Pons (tissue), 1 donor: Measurements from ENCODE around the gene ISY1.
A peak's percentile ranks its signal among the peaks of the same experiment; 100 is the strongest.
"Not testable (repeated sequence)": the region's sequence is repeated elsewhere in the genome, so short reads cannot be mapped to it uniquely, and the experiment has no call there.

Experiments
- DNase-seq: peaks from one replicate; pipeline ENCODE4 v3.0.0-alpha.2; 2016; ENCODE audit warnings: low spot score

ISY1 gene

DNA sequence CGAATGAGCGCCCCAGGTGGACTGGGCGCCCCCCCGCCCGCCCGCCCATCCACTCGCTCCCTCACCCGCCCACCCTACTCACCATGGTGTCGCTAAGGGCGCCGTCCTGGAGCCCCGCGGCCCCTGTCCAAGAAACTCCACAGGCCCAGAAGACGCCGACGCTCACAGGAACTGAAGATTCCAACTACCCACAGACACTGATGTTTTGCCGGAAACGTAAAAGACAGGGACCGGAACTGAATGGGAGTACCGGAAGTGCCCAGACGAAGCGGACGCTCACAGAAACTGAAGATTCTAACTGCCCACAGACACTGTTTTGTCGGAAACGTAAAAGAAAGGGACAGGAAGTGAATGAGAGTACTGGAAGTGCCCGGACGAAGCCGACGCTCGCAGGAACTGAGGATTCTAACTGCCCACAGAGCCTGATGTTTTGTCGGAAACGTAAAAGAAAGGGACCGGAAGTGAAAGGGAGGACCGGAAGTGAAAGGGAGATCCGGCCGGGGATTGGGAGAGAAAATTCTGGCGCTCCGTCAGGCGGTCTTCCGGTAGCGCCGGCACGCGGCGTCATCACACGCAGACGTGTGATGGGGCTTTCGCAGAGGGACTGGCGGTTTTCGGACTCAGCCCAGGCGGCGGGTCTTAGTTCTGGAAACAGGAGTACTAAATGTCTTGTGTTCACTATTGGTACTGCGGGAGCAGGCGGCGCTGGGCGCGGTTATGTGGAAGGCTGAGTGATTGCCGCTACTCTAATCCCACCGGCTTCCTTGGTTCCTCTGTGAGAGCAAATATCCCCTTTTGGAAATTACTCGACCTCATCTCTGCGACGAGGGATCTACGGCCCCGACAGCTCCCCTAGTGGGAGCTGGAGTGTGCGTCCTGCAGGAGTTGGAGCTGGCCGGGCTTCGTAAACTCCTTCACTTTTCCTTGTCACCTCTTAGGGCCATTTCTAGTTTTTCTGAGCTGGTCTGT lies at the start of gene ISY1:
Gene ISY1 (minus strand): TSS at position 173 of the 969 bp plus-strand sequence. CDS start 88 bp downstream, at position 85.
- peak; percentile 96 for DNase-seq

- DNase-seq = peak; percentile 61
Measured at GRCh38 chr3:129207479-129207878, 46.6 kb upstream of the ISY1 start.

GRCh38 chr3:129205109-129205832 lies 44.4 kb upstream of the ISY1 start:
- DNase-seq = no peak

GRCh38 chr3:129204473-129204872 lies 43.6 kb upstream of the ISY1 start:
- no peak for DNase-seq

GRCh38 chr3:129199366-129199765 lies 38.5 kb upstream of the ISY1 start:
- no peak for DNase-seq

GRCh38 chr3:129197321-129197720 lies 36.5 kb upstream of the ISY1 start:
- no peak for DNase-seq

DNA sequence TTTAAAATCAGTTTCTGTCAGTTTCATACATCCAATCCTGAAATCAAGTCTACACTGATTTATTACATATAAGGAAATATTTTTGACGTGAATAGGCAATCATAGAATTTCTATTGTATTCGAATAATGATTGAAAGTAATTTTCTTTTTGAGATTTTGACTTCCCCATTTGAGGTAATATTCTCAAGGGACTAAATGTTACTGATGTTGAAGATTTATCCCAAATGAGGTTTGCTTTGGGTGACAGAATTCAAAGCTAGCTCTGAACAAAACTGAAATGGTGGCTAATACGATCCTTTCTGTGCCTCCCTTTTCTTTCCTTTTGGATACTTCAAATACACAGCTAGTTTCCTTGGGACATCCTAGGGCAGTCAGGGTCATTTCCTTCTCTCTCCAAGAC lies 35.7 kb upstream of the ISY1 start:
- DNase-seq = no peak

DNA sequence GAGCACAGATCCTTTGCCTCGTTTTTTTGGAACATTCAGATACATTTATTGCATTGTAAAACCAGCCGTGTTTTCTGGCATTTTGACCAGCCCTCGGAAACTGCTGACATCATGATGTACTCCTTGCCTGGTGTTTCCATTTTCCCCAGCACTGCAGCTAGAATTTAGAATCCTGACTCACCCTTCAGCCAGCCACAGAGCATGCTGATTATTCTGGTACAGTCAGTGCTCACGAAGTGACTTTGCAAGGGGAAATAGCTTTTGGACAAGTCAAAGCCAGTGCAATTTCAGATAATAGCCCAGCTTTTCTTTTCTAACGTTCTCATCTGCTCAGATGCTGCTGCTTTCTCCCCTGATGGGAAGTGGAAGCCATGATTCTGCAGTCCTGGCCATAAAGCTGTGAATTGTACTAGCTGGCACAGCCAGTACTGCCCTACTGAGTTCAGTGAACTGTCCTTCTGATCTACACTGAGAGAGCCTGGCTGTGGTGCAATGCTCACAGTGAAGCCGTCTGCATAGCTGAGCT lies 34.9 kb upstream of the ISY1 start:
- peak; percentile 91 for DNase-seq

DNA sequence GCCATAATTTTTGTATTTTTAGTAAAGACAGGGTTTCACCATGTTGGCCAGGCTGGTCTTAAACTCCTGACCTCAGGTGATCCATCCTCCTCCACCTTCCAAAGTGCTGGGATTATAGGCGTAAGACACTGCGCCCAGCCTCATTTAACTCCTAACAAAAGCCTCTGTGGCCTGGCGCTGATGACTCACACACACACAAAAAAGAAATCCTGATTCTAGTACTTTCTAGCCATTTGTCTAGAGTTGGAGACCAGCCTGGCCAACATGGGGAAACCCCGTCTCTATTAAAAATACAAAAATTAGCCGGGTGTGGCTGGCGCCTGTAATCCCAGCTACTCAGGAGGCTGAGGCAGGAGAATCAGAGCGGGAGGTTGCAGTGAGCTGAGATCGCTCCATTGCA lies 28.9 kb upstream of the ISY1 start:
- not testable (repeated sequence) for DNase-seq

- DNase-seq = no peak
Measured at GRCh38 chr3:129187857-129188256, 27.0 kb upstream of the ISY1 start.

DNA sequence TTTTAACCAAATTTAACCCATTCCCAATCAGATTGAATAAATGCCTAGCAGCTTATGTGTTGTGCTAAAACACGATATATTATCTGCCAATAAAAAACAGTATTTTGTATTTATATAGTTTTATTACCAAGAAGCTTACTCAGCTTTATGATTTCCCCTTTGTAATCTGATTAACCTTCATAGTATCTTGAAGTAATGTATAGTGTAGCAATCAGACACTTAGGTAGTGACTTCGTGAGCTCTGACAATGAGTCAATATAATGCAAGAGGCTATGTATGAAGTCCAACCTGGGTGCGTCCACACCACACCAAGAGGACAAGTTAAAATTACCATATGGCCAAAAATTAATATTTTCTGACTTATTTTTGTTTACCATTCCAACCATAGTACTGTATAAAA lies 24.9 kb upstream of the ISY1 start:
- DNase-seq = no peak

DNA sequence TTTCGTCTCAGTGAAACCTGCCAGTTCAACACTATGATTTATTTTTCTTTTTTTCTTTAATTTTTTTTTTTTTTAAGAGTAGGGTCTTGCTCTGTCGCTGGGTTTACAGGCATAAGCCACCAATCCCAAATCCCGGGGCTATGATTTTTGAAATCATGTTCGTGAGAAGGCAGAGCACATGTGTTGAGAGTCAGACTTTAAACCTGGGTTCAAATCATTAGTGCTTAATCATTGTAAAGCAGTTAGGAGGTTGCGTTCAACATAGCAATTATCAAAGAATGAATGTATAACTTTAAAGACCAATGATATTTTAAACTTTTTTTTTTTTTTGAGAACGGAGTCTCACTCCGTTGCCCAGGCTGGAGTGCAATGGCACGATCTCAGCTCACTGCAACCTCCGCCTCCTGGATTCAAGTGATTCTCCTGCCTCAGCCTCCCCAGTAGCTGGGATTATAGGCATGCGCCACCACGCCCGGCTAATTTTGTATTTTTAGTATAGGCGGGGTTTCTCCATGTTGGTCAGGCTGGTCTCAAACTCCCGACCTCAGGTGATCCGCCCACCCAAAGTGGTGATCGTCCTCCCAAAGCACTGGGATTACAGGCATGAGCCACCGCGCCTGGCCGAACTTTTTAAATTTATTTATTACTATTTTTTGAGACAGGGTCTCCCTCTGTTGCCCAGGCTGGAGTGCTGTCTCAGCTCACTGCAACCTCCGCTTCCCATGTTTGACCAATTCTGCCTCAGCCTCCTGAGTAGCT lies 24.1 kb upstream of the ISY1 start:
- DNase-seq = not testable (repeated sequence)

DNA sequence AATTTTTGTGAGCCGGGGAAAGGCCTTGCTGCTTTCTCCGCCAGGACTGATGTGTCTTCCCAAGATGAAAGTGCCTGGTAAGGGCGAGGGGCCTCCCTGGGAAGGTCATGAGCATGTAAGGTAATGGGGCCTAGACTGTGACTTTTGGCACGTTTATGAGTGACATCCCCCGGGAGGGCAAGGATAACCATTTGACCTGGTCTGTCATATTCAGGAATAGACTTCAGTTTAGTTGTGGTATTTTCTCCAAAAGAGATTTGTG lies 23.5 kb upstream of the ISY1 start:
- peak; percentile 41 for DNase-seq

DNA sequence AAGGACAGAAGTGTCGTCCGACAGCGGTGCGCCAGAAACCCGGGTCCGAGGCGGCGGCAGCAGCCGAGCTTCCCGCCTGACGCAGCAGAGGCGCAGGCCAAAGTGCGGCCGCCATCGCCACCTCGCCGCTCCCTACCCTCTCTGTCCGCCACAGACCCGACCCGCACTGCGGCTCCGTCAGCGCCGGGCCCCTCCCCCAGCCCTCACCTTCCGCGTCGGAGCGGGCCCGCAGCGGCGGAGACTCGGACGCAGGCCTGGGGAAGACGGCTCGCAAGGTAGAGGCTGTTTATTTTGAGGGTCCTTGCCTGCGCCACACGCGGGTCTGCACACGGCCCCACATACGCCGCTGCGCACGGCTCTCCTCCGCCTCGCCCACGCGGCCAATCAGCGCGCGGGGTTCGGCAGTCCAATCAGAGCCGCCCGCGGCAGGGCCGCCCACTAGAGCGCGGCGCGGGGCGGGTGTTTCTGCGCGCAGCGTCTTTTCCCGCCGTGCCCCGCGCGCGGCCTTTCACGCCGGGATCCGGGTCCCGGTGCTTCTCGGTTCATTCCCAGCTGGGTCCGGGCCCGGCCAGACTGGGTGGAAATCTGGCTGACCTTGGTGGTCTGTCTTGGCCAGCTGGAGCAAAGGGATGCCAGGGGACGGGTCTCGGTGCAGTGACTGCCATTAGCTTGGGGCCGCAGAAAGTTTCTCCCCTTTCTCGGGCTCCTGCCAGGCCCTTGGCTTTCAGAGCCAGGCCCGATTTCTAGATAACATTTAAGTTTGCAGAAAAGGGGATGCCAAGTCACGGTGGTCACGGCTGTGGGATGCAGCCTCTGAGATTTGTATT lies 22.9 kb upstream of the ISY1 start, which contains the start of gene CNBP:
Gene CNBP (minus strand): TSS at position 328 of the 827 bp plus-strand sequence. CDS start 12,139 bp downstream, outside the sequence.
- peak; percentile 92 for DNase-seq

GRCh38 chr3:129182390-129183185 lies 21.7 kb upstream of the ISY1 start:
- no peak for DNase-seq

GRCh38 chr3:129181819-129182218 lies 21.0 kb upstream of the ISY1 start:
- no peak for DNase-seq

DNA sequence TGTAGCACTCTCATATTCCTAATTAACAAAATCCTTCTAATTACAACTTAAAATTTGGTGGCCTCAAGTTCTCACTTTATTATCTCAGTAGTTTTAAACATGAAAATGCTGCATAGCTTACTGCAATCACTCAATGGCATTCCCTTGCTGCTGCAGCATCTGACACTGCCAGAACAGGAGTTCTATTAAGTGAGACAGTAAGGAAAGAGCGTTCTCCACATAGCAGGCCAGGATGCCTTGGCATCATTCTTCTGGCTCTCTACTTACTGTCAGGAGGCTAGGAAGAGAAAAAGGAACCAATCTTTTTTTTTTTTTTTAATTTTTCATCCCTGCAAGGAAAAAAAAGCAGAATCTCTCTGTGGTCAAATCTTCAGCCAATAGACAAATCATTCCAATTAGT lies 19.6 kb upstream of the ISY1 start:
- DNase-seq = no peak

DNA sequence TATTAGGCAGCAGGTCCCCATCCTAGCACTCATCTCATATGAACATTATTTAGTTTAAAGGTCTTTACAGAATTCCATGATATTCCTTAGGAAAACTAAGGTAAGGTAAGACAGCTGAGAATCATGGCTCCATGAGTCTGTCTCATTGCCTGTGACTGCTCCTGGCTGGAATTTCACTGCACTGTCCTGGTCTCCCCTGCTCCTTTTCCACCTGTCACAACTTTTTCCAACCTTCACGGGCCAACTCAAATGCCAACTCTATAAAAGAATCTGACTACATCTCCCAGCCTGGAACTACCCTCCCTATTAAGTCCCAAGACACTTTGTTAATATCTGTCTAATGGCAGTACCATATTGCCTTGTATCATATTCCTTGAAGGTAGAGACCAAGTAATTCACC lies 15.2 kb upstream of the ISY1 start:
- no peak for DNase-seq

- DNase-seq = no peak
Measured at GRCh38 chr3:129173725-129174124, 12.9 kb upstream of the ISY1 start.

- DNase-seq = no peak
Measured at GRCh38 chr3:129173206-129173605, 12.3 kb upstream of the ISY1 start.
